HUES6 (cell line): ENCODE data around the gene DHX16.

Source experiments
- H3K27ac ChIP-seq: 2 replicates; pipeline ENCODE4 v1.7.0; 2013; ENCODE audit warnings: low read depth, mild to moderate bottlenecking, low read length, inconsistent platforms
- H3K27me3 ChIP-seq: 2 replicates; pipeline ENCODE4 v1.6.1; 2013; ENCODE audit warnings: low read length; ENCODE audit not compliant: control insufficient read depth, insufficient read depth
- H3K36me3 ChIP-seq: 2 replicates; pipeline ENCODE4 v1.6.1; 2013; ENCODE audit warnings: low read length; ENCODE audit not compliant: control insufficient read depth, insufficient read depth
- H3K4me1 ChIP-seq: 2 replicates; pipeline ENCODE4 v1.6.1; 2013; ENCODE audit warnings: low read length; ENCODE audit not compliant: control insufficient read depth, insufficient read depth
- H3K4me3 ChIP-seq: 2 replicates; pipeline ENCODE4 v1.5.1; 2013; ENCODE audit warnings: low read depth, low read length
- H3K9ac ChIP-seq: one replicate; pipeline ENCODE4 v1.6.1; 2013; ENCODE audit warnings: mild to moderate bottlenecking, low read length
- H3K9me3 ChIP-seq: 2 replicates; pipeline ENCODE4 v1.6.1; 2013; ENCODE audit warnings: low read depth, low read length; ENCODE audit not compliant: control insufficient read depth, insufficient read depth

DHX16 gene

GRCh38 chr6:30618270-30618797 lies 54.5 kb downstream of the DHX16 start:
- Histone ChIP-seq H3K4me1 (peaks cover 16% of the 10 kb centered on the region), H3K27ac (peak overlapping the region; percentile 97; the same call in 1 of the 2 replicates), H3K36me3 (peaks cover 45% of the 10 kb centered on the region), H3K9me3 (no peaks in the 10 kb centered on the region), H3K27me3 (no peaks in the 10 kb centered on the region), H3K9ac (peak overlapping the region; percentile 97), H3K4me3 (peak overlapping the region; percentile 85)

- Histone ChIP-seq H3K4me1 (peaks cover 21% of the 10 kb centered on the region), H3K36me3 (peaks cover 42% of the 10 kb centered on the region), H3K4me3 (peak within 1 kb of the TSS; percentile 85), H3K27me3 (no peaks in the 10 kb centered on the region), H3K9me3 (no peaks in the 10 kb centered on the region), H3K9ac (peak within 1 kb of the TSS; percentile 98), H3K27ac (peak within 1 kb of the TSS; percentile 97)
These were observed 55.1 kb downstream of the DHX16 start, which contains the start of gene MRPS18B for GRCh38 chr6:30617565-30618269. TSS of gene MRPS18B (plus strand) at chr6:30617840. CDS start at chr6:30617866, 26 bp downstream.

DNA sequence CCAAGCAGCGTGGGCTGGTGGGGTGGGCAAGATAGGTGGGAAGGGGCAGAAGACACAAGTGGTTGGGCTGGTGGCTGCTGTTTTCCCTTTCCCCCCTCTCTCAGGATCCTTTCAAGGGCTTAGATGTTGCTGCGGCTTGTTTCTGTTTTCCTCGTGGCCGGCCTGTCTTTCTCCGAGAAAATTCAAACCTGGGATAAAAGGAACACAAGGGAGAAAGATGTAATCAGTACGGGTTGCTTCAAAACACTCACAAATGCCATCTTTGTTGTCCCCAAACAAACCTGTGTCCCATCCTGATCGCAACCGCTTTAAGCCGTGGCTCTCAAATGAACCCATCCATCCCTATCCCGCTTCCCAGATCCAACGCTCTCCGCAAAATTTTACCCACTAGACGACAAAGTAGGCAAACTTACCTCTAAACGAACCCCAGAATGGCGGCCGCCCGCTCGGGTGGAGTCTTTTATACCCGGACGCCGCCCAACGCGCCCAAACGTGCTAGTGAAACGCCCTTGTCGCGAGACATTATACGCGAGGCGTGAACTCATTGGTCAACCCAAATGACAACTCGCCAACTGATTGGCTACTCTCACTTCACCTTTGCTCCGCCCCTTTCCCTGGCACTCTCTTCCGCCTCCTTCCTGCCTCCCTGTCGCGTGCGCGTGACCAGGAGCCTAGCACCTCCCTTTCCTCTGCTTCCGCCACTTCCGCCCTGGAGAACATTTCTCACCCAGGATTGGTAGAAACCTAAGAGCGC lies 55.8 kb downstream of the DHX16 start, which contains the start of gene PPP1R10:
PPP1R10 (minus strand) TSS at position 433 of the 754 bp plus-strand sequence. CDS start 7,299 bp downstream, outside the sequence.
- H3K4me1 ChIP-seq: peaks cover 23% of the 10 kb centered on the region
- H3K36me3 ChIP-seq: peaks cover 38% of the 10 kb centered on the region
- peak within 1 kb of the TSS; percentile 98 for H3K9ac ChIP-seq
- H3K9me3 ChIP-seq: no peaks in the 10 kb centered on the region
- peak within 1 kb of the TSS; percentile 85 for H3K4me3 ChIP-seq
- peak within 1 kb of the TSS; percentile 97 for H3K27ac ChIP-seq
- no peaks in the 10 kb centered on the region for H3K27me3 ChIP-seq

GRCh38 chr6:30615958-30616810 lies 56.6 kb downstream of the DHX16 start:
- peaks cover 42% of the 10 kb centered on the region for H3K36me3 ChIP-seq

DNA sequence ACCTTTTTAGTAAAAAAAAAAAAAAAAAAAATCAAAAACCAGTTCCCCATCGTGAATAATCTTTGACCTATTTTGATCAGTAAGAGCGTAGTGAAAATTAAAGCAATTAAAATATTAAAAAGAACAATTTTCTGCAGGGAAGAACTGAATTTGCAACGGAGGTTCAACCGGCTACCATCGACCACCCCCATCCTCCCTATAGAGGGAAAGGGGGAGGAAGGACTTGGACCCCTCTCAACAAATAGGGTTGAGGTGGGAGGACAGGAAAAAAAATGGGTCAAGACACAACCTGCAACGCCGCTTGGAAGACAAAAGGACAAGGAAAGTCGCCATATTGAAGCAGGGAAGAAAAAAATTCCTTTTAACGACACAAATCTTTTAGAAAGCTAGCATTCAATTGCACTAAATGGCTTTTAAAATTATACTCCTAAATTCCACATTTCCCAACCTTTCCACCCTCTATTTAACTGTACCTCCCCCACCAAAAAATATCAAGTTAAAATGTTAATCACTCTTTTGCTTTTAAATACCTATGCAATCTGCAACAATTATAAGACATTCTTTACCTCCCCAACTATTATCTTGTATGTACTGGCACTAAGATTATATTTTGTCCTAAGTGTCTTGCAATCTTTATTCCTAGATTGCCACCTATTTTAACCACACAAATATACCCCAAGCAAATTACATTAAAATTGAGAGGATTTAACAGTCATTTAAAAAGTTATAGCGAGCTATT lies 57.4 kb downstream of the DHX16 start:
- no peaks in the 10 kb centered on the region for H3K9me3 ChIP-seq
- H3K27me3 ChIP-seq: no peaks in the 10 kb centered on the region
- peak overlapping the region; percentile 82 for H3K4me3 ChIP-seq
- peaks cover 23% of the 10 kb centered on the region for H3K4me1 ChIP-seq
- H3K9ac ChIP-seq: peak overlapping the region; percentile 98
- peaks cover 46% of the 10 kb centered on the region for H3K36me3 ChIP-seq
- peak overlapping the region; percentile 96 for H3K27ac ChIP-seq

More at GRCh38 chr6:30615958-30616810, 56.6 kb downstream of the DHX16 start:
- peak overlapping the region; percentile 96 for H3K27ac ChIP-seq
- peak overlapping the region; percentile 82 for H3K4me3 ChIP-seq
- peaks cover 23% of the 10 kb centered on the region for H3K4me1 ChIP-seq
- no peaks in the 10 kb centered on the region for H3K9me3 ChIP-seq
- no peaks in the 10 kb centered on the region for H3K27me3 ChIP-seq
- peak overlapping the region; percentile 98 for H3K9ac ChIP-seq

DNA sequence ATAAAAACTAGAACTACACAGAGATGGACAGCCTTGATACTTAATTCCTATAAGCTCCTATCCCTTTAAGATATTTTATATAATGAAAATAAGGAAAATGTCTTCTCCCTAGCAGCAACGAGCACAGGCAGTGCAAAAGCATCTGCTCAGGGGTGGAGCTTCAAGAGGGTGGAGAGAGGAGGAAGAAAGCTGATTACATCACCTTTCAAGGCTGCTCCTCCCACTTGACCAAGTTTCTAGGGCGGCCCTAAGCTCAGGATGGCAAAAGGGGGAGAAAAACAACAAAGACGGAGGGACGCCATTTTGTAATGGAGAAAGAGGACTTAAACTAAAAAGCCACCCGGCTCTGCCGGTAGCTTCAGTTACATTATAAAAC lies 58.0 kb downstream of the DHX16 start:
- H3K9me3 ChIP-seq: no peaks in the 10 kb centered on the region
- H3K36me3 ChIP-seq: peaks cover 52% of the 10 kb centered on the region
- H3K27ac ChIP-seq: peak overlapping the region; percentile 96
- peak overlapping the region; percentile 82 for H3K4me3 ChIP-seq
- H3K4me1 ChIP-seq: peaks cover 23% of the 10 kb centered on the region
- no peaks in the 10 kb centered on the region for H3K27me3 ChIP-seq
- peak overlapping the region; percentile 98 for H3K9ac ChIP-seq

- Histone ChIP-seq H3K36me3 (peaks cover 52% of the 10 kb centered on the region), H3K27me3 (no peaks in the 10 kb centered on the region), H3K27ac (peak overlapping the region; percentile 23; the same call in 1 of the 2 replicates), H3K4me3 (peak overlapping the region; percentile 82), H3K9ac (peak overlapping the region; percentile 44), H3K9me3 (no peaks in the 10 kb centered on the region), H3K4me1 (peaks cover 23% of the 10 kb centered on the region)
These were observed 58.6 kb downstream of the DHX16 start for GRCh38 chr6:30614044-30614842.

- H3K27ac ChIP-seq: no peak overlapping the region
- no peaks in the 10 kb centered on the region for H3K9me3 ChIP-seq
- no peak overlapping the region for H3K9ac ChIP-seq
- H3K4me3 ChIP-seq: no peak overlapping the region
- no peaks in the 10 kb centered on the region for H3K27me3 ChIP-seq
- peaks cover 21% of the 10 kb centered on the region for H3K4me1 ChIP-seq
- peaks cover 59% of the 10 kb centered on the region for H3K36me3 ChIP-seq
These were observed 59.4 kb downstream of the DHX16 start for GRCh38 chr6:30613251-30614043.

DNA sequence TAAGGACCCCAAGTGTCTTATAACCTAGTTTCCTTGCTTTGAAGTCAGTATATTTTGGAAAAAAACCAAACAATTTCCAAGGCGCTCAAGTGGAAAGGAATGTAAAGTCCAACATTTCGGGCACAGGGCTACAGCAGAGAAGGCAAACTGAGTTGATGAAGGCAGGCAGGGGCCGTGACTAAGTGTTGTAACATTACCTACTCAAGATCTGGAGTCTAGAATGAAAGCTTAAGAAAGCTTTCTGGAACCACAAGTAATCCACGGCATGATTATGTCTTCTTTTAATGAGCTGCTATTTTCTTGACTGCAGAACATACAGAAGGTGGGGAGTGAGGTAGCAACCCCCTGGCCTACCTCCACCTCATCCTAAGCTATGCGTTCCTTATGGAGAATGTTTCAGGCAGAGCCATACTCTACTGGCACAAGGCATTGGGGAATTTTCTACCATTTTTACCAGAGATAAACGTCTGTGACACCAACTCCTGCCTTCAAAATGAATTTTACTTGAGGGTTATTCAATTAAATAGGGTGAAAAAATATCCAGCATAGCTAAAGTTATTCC lies 60.0 kb downstream of the DHX16 start:
- Histone ChIP-seq H3K4me1 (peaks cover 19% of the 10 kb centered on the region), H3K27ac (no peak overlapping the region), H3K9ac (no peak overlapping the region), H3K27me3 (no peaks in the 10 kb centered on the region), H3K4me3 (no peak overlapping the region), H3K9me3 (no peaks in the 10 kb centered on the region), H3K36me3 (peaks cover 65% of the 10 kb centered on the region)
